HG03025 (cell line): ENCODE measurements around the gene HLA-DPA1.
"Not testable (repeated sequence)": the region's sequence is repeated elsewhere in the genome, so short reads cannot be mapped to it uniquely, and the experiment has no call there.

ENCODE experiments used
- ATAC-seq: cut with Tn5 transposase; IDR thresholded peaks from one replicate; pipeline ENCODE4 v1.9.1; 2021; ENCODE audit warnings: mild to moderate bottlenecking, moderate library complexity; ENCODE audit not compliant: unreplicated experiment, low FRiP score

The HLA-DPA1 gene

GRCh38 chr6:33066917-33067521 lies 6.4 kb downstream of the HLA-DPA1 start:
- no peak for ATAC-seq

GRCh38 chr6:33065312-33065711 lies 8.1 kb downstream of the HLA-DPA1 start:
- ATAC-seq: no peak

GRCh38 chr6:33064723-33065122 lies 8.7 kb downstream of the HLA-DPA1 start:
- no peak for ATAC-seq

- ATAC-seq: not testable (repeated sequence)
Observed at GRCh38 chr6:33063435-33063834, 10.0 kb downstream of the HLA-DPA1 start.

GRCh38 chr6:33061987-33062386 lies 11.5 kb downstream of the HLA-DPA1 start:
- ATAC-seq: no peak

- no peak for ATAC-seq
Observed at GRCh38 chr6:33057222-33058150, 16.0 kb downstream of the HLA-DPA1 start.

- no peak for ATAC-seq
Observed at GRCh38 chr6:33053230-33053629, 20.2 kb downstream of the HLA-DPA1 start.

GRCh38 chr6:33052627-33053026 lies 20.8 kb downstream of the HLA-DPA1 start:
- ATAC-seq: no peak

GRCh38 chr6:33050014-33050810 lies 23.2 kb downstream of the HLA-DPA1 start:
- ATAC-seq: no peak

- no peak for ATAC-seq
Observed at GRCh38 chr6:33049323-33050013, 24.0 kb downstream of the HLA-DPA1 start.

GRCh38 chr6:33040157-33040556 lies 33.3 kb downstream of the HLA-DPA1 start:
- ATAC-seq: no peak

GRCh38 chr6:33036535-33036934 lies 36.9 kb downstream of the HLA-DPA1 start:
- ATAC-seq: no peak

- no peak for ATAC-seq
Observed at GRCh38 chr6:33034554-33034953, 38.9 kb downstream of the HLA-DPA1 start.

- no peak for ATAC-seq
Observed at GRCh38 chr6:33030245-33030644, 43.2 kb downstream of the HLA-DPA1 start.

- peak; percentile 71 for ATAC-seq
Observed at GRCh38 chr6:33029328-33030184, 43.9 kb downstream of the HLA-DPA1 start.

GRCh38 chr6:33028220-33028849 lies 45.1 kb downstream of the HLA-DPA1 start:
- ATAC-seq: no peak

GRCh38 chr6:33024521-33024920 lies 48.9 kb downstream of the HLA-DPA1 start:
- no peak for ATAC-seq

GRCh38 chr6:33023536-33023935 lies 49.9 kb downstream of the HLA-DPA1 start:
- ATAC-seq: no peak

- no peak for ATAC-seq
Observed at GRCh38 chr6:33021917-33022316, 51.5 kb downstream of the HLA-DPA1 start.
